ENCODE results near the gene MEGF9.
"Not testable (repeated sequence)": the region's sequence is repeated elsewhere in the genome, so short reads cannot be mapped to it uniquely, and the experiment has no call there.

The MEGF9 gene

GRCh38 chr9:120714088-120714845 is at the start of gene MEGF9:
MEGF9 (minus strand) TSS chr9:120714470; CDS start chr9:120714358, 112 bp downstream.
- peak; percentile 87 for DNase-seq

GRCh38 chr9:120761006-120761405 is 46.7 kb upstream of the MEGF9 start:
- DNase-seq = no peak

DNA sequence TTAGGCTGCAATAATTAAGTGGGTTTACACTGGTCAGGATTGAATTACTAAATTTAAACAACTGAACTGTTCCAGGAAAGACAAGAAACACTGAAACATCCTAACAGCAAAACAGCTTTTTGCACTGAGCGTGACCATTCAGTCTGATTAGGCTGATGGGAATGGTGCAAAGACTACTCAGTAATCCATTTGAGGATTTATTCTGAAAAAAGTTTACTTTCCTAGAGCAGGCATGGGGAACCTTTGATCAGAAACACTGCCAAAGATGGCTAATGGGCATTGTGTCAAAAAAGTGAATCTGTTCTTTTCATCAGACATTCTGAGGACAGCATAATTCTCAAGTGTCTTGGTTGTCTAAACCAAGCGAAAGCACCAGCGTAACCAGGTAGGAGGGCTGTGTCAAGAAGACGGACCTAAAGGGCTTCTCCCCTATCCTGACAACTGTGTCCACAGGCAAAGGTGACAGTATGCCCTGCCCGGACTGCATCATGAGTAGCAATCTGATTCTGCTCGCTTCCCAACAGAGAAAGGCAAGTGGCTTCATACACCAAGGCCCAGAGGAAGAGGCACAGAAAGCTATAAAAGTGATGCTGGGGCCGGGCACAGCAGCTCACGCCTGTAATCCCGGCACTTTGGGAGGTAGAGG is 45.6 kb upstream of the MEGF9 start:
- no peak for DNase-seq

- DNase-seq = no peak
Observed at GRCh38 chr9:120758544-120758943, 44.3 kb upstream of the MEGF9 start.

DNA sequence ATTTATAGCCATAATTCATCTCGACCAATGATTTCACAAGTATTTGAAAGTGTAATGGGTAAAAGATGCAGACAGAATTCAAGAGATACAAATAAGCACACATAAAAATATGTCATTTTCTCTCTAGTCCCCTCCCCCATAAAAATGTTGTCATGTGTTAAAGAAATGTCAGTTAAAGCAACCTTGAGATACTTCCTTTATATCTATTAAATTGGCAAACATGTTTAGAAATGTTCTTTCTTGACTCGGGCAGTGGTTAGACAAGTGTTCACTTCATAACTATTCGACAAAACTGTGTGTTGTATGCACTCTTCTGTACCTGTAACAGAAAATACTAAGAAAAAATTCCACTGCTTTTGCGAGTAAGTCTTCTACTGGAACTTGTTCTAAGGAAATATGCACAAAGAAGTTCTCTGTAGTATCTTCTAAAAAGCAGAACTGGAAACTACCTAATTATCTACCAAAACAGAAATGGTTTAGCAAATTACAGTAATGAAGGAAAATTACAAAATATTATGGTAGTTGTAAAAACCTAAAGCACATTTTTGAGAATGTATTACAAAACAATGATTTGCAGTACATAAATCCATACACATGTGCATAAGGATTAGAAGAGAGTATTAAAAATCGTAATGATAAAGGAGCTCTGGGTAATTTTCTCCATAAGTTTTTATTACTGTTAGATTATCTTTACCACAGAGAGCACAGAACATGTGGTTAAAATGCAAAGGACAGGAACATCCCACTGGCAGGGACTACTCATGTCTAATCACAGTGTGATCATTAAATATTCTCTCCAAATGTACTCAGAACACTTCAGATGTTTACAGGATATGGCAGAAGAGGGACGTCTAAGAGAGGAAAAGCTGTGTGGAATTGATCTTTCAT is 43.0 kb upstream of the MEGF9 start:
- DNase-seq = no peak

DNA sequence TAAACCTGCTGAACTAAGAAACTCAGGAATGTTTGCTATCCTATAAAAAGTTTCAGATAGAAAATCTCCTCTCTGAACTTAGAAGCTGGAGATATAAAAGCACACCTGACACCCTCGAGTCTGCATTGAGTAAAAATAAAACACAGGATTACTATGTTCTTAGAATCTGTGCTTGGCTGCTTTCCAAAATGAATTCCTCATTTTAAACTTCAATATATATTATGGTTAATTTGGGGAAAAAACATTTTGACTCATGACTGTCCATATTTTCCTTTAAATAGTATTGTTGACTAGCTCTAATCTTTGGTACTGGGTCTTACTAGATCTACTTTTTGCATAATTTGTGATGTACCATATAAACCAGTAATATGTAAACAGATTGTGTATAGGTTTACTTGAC is 42.3 kb upstream of the MEGF9 start:
- no peak for DNase-seq

DNA sequence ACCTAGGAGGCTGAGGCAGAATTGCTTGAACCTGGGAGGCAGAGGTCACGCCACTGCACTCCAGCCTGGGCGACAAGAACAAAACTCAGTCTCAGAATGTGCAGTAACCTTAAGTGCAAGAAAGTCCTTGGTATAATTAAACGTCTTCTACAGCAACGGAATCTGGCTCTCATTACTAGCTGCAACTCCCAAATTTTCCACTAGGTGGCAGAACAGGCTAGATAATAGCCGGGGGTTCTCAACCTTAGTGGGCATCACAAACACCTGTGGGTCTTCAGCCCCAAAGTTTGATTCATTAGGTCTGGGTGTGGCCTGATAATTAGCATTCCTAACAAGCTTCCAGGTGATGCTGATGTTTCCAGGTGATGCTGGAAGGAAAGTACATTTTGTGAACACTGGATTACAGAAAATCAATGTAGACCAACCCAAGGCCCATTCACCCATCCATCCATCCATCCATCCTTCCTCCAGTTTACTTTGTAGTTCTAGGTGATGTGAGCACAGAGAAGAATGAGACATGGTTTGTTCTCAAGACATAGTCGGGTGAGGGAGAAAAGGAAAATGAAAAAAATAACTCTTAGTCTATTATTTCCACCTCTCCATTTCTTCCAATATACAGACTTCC is 41.7 kb upstream of the MEGF9 start:
- no peak for DNase-seq

DNA sequence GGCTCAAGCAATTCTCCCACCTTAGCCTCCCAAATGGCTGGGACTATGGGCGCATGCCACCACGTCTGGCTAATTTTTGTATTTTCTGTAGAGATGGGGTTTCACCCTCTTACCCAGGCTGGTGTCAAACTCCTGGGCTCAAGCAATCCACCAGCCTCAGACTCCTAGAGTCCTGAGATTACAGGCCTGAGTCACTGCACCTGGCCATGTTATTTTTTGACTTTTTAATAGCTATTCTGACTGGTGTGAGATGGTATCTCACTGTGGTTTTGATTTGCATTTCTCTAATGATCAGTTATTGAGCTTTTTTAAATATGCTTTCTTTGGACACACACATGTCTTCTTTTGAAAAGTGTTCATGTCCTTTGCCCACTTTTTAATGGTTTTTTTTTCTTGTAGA is 40.8 kb upstream of the MEGF9 start:
- no peak for DNase-seq

DNA sequence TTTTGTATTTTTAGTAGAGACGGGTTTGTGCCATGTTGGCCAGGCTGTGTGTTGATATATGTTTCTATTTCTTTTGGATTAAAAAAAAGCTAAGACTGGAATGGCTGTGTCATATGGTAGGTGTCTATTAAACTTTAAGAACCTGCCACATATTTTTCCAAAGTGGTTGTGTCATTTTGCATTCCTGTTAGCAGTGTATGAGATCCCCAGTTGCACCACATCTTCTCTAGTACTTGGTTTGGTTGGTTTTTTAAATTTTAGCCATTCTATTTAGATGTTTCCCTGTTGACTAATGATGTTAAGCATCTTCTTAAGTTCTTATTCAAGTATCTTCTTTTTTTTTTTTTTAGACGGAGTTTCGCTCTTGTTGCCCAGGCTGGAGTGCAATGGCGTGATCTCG is 36.2 kb upstream of the MEGF9 start:
- no peak for DNase-seq

- DNase-seq = not testable (repeated sequence)
Observed at GRCh38 chr9:120746366-120746765, 32.1 kb upstream of the MEGF9 start.

GRCh38 chr9:120745278-120745677 is 31.0 kb upstream of the MEGF9 start:
- DNase-seq = no peak

GRCh38 chr9:120742951-120743416 is 28.7 kb upstream of the MEGF9 start:
- DNase-seq = no peak

DNA sequence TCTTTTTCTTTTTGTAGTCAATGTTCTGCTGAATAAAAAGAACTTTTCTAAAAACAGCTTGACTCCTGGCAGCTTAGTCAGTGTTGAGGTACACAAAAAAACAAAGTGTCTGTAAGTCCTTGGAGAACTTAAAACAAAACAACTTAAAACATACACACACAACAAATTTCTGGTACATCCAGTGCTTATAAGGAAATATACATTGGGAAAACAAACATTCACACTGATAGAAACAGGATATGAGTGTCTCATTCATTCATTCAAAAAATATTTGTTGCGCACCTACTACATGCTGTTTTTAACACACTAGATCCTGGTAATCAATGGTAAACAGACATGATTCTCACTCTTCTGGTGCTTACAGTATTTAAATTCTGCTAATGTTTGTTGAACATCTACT is 27.4 kb upstream of the MEGF9 start:
- DNase-seq = no peak

DNA sequence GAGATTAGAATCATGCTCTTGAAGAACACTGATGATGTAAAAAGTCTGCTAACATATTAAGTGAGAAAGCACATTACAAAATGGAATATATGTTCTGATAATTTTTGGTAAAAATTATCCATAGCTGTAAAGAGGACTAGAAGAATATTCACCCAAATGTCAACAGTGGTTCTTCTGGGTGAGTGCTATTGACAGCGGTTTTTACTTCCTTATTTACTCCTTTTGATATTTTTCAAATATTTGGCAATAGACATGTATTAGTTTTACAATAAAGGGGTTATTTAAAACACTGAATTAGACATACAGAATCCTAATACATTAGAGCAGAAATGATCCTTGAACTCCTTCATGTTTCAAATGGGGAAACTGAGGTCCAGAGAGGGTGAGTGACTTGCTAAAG is 26.9 kb upstream of the MEGF9 start:
- DNase-seq = no peak

- no peak for DNase-seq
Observed at GRCh38 chr9:120740132-120740531, 25.9 kb upstream of the MEGF9 start.

DNA sequence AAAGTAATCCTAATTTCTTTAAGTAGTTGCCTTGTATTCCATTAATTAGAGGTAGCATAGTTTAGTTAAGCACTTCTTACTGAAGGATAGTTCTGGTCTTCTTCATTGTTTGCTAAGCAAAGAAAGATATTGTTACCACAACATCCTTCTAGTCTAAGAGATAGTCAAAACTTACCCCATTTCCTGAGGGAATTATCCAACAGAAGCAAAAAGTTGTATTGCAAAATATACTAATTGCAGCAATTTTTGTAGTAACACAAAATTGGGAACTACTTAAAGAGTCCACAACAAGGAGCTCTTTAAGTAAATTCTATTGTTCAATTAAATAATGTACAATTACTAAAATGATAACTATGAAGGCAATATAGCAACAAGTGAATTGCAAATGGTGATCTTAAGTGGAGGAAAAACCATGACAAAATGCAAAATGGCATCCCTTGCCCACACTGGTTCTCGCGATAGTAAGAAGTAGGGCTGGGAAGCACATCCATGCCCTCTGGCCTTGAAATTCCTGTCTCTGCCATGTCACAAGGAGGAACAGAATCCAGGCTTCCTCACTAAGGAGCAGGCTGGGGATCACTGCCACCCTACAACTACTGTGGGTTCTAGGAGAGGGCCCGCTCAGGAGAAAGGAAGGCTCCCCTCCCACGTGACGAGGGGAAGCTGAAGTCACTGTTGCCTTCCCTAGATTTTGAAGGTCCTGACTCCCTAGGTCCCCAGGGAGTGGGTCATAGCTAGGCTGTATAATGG is 23.3 kb upstream of the MEGF9 start:
- no peak for DNase-seq

GRCh38 chr9:120736881-120737280 is 22.6 kb upstream of the MEGF9 start:
- DNase-seq = no peak

- DNase-seq = no peak
Observed at GRCh38 chr9:120735415-120736126, 21.3 kb upstream of the MEGF9 start.

- DNase-seq = no peak
Observed at GRCh38 chr9:120734607-120735410, 20.5 kb upstream of the MEGF9 start.

- no peak for DNase-seq
Observed at GRCh38 chr9:120733190-120733589, 18.9 kb upstream of the MEGF9 start.

All from NCI-H1436 treated with DMSO at 0.1 percent for 48 hours (cell line).